ENCODE results near the gene CENPB.

DNA sequence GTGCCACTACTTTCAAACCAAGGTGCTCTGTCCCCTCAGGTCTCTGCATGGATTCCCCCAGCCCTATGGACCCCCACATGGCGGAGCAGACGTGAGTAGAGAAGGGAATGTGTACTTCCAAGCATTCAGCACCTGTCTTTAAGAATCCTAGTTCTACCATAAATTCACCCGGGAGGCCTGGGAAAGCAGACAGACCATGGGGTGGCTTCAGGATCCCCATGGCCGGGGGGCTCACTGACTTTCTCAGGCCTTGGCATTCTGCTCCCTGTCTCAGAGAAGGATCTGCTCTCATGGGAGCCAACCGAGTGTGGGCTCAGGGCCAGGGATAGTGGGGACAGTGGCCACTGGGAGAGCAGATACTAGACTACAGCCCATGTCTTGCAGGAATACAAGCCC lies 11.8 kb upstream of the CENPB start:
- TF ChIP-seq, protein P1, sequence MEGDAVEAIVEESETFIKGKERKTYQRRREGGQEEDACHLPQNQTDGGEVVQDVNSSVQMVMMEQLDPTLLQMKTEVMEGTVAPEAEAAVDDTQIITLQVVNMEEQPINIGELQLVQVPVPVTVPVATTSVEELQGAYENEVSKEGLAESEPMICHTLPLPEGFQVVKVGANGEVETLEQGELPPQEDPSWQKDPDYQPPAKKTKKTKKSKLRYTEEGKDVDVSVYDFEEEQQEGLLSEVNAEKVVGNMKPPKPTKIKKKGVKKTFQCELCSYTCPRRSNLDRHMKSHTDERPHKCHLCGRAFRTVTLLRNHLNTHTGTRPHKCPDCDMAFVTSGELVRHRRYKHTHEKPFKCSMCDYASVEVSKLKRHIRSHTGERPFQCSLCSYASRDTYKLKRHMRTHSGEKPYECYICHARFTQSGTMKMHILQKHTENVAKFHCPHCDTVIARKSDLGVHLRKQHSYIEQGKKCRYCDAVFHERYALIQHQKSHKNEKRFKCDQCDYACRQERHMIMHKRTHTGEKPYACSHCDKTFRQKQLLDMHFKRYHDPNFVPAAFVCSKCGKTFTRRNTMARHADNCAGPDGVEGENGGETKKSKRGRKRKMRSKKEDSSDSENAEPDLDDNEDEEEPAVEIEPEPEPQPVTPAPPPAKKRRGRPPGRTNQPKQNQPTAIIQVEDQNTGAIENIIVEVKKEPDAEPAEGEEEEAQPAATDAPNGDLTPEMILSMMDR (IDR thresholded peaks at IDR 0.05): no peak
- TF ChIP-seq POLR2A (IDR thresholded peaks at IDR 0.05): no peak
